Measurements from ENCODE around the gene SLC22A13.

SLC22A13 gene, protein sequence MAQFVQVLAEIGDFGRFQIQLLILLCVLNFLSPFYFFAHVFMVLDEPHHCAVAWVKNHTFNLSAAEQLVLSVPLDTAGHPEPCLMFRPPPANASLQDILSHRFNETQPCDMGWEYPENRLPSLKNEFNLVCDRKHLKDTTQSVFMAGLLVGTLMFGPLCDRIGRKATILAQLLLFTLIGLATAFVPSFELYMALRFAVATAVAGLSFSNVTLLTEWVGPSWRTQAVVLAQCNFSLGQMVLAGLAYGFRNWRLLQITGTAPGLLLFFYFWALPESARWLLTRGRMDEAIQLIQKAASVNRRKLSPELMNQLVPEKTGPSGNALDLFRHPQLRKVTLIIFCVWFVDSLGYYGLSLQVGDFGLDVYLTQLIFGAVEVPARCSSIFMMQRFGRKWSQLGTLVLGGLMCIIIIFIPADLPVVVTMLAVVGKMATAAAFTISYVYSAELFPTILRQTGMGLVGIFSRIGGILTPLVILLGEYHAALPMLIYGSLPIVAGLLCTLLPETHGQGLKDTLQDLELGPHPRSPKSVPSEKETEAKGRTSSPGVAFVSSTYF

DNA sequence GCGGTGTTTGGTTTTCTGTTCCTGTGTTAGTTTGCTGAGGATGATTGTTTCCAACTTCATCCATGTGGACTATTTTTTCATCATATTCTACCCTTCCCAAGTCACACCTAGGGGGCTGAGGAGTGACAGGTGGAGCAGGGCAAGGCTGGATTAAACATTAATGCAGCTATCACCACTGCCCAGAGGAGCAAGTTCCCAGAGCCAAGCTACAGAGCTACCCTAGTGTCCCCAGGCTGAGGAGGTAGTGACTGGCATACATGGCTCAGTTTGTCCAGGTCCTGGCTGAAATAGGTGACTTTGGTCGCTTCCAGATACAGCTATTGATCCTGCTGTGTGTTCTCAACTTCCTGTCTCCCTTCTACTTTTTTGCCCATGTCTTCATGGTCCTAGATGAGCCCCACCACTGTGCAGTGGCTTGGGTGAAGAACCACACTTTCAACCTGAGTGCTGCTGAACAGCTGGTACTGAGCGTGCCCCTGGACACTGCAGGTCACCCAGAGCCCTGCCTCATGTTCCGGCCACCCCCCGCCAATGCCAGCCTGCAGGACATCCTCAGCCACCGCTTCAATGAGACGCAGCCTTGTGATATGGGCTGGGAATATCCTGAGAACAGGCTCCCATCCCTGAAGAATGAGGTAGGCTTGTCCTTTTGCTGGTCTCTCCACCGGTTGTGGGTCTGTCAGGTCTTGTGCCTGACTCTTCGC is at the start of gene SLC22A13:
Gene SLC22A13 (plus strand): TSS at position 209 of the 704 bp plus-strand sequence. CDS start 49 bp downstream, at position 258.
- Histone ChIP-seq H3K36me3 (ENCODE audit: insufficient read depth, low read depth, low read length) (no peaks in the 10 kb centered on the region), H3K27ac (ENCODE audit: low read length) (no peak within 1 kb of the TSS), H3K9ac (ENCODE audit: low read depth, low read length) (no peak within 1 kb of the TSS), H3K9me3 (ENCODE audit: insufficient read depth, low read depth, low read length) (no peaks in the 10 kb centered on the region), H3K4me3 (ENCODE audit: low read length) (no peak within 1 kb of the TSS), H3K27me3 (ENCODE audit: insufficient read depth, low read length) (no peaks in the 10 kb centered on the region), H3K4me1 (ENCODE audit: insufficient read depth, low read length) (peaks cover 15% of the 10 kb centered on the region)

DNA sequence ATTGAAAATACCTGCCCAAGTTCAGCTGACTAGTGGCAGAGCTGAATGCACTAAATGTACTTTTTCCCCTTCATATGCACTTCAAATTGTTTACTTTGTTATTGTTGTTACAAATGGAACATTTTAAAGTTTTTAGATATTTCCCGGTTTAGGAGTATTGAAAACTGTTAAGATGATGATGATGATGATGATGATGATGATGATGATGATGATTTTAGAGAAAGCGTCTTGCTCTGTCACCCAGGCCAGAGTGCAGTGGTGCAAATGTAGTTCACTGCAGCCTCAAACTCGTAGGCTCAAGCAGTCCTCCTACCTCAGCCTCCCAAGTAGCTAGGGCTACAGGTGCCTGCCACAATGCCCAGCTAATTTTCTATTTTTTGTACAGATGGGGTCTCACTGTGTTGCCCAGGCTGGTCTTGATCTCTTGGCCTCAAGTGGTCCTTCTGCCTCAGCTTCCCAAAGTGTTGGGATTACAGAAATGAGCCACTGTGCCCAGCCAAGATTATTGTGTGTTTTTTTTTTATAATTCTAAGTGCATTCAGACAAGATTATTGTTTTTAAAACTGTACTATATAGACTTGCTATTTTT is 45.9 kb upstream of the SLC22A13 start:
- no peak overlapping the region for H3K9ac ChIP-seq (ENCODE audit: low read depth, low read length)
- no peak overlapping the region for H3K27ac ChIP-seq (ENCODE audit: low read length)
- H3K4me1 ChIP-seq (ENCODE audit: insufficient read depth, low read length) = no peaks in the 10 kb centered on the region
- no peaks in the 10 kb centered on the region for H3K9me3 ChIP-seq (ENCODE audit: insufficient read depth, low read depth, low read length)
- H3K27me3 ChIP-seq (ENCODE audit: insufficient read depth, low read length) = no peaks in the 10 kb centered on the region
- no peak overlapping the region for H3K4me3 ChIP-seq (ENCODE audit: low read length)
- peaks cover 43% of the 10 kb centered on the region for H3K36me3 ChIP-seq (ENCODE audit: insufficient read depth, low read depth, low read length)

DNA sequence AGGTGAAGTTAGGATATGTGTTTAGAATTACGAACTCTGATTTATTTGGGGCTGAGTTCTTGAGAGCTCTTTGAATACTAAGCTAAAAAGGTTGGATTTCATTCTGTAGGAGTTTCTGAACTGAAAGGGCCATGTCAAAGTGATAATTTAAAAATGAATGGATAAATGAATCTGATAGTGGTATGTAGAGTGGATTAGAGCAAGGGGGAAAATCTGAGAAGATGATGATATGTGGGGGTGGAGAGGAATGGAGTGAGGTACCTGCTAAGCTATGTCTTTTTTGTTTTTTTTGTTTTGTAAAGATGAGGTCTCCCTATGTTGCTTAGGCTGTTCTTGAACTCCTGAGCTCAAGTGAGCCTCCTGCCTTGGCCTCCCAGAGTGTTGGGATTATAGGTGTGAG is 44.6 kb upstream of the SLC22A13 start:
- Histone ChIP-seq H3K9ac (ENCODE audit: low read depth, low read length) (no peak overlapping the region), H3K36me3 (ENCODE audit: insufficient read depth, low read depth, low read length) (peaks cover 53% of the 10 kb centered on the region), H3K27me3 (ENCODE audit: insufficient read depth, low read length) (no peaks in the 10 kb centered on the region), H3K9me3 (ENCODE audit: insufficient read depth, low read depth, low read length) (no peaks in the 10 kb centered on the region), H3K4me1 (ENCODE audit: insufficient read depth, low read length) (no peaks in the 10 kb centered on the region), H3K27ac (ENCODE audit: low read length) (no peak overlapping the region), H3K4me3 (ENCODE audit: low read length) (no peak overlapping the region)

DNA sequence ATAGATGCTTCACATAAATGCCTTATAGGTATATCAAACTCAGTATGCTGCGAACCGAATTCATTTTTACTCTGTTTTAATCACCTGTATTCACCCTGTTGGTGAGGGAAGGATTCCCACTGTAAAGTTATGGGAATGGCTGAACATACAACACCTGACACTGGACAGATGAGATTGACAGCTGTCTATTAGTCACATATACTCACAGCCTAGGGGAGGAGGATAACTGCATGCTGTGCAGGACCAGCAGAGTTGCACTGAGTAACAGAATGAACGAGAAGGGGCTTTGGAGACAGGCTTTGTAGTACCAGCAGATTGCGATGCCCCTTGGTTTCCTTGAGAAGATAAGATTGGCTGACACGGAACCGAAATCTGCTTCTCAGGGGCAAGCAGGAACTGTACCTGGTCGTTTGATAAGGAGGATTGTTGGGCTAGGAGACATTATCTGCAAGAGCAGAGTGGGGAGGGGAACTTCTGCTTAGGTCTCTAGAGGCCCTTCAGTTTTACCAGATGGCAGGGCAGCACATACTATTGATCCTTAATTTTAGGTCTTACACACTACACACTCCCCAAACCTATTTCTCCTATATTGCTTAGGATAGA is 43.5 kb upstream of the SLC22A13 start:
- Histone ChIP-seq H3K9ac (ENCODE audit: low read depth, low read length) (no peak overlapping the region), H3K36me3 (ENCODE audit: insufficient read depth, low read depth, low read length) (peaks cover 51% of the 10 kb centered on the region)

DNA sequence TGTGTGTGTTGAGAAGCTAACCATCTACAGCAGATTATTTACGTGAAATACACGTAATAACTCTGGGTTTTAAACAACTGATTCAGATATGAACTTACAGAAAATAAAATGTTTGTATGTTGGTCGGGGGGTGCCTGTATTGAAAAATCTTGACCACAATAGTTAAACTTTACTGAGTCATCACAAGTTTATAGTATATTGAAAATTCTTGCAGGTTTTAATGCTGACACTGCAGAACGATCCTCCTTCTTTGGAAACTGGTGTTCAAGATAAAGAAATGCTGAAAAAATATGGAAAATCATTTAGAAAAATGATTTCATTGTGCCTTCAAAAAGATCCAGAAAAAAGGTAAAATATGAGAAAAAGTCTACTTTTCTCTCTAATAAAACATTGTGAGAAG is 41.3 kb upstream of the SLC22A13 start:
- H3K9ac ChIP-seq (ENCODE audit: low read depth, low read length) = no peak overlapping the region
- H3K4me1 ChIP-seq (ENCODE audit: insufficient read depth, low read length) = no peaks in the 10 kb centered on the region
- peaks cover 55% of the 10 kb centered on the region for H3K36me3 ChIP-seq (ENCODE audit: insufficient read depth, low read depth, low read length)
- H3K27ac ChIP-seq (ENCODE audit: low read length) = no peak overlapping the region
- no peak overlapping the region for H3K4me3 ChIP-seq (ENCODE audit: low read length)
- no peaks in the 10 kb centered on the region for H3K9me3 ChIP-seq (ENCODE audit: insufficient read depth, low read depth, low read length)
- H3K27me3 ChIP-seq (ENCODE audit: insufficient read depth, low read length) = no peaks in the 10 kb centered on the region

More for the DNA sequence above, 43.5 kb upstream of the SLC22A13 start:
- H3K9me3 ChIP-seq (ENCODE audit: insufficient read depth, low read depth, low read length) = no peaks in the 10 kb centered on the region
- no peak overlapping the region for H3K27ac ChIP-seq (ENCODE audit: low read length)
- no peaks in the 10 kb centered on the region for H3K27me3 ChIP-seq (ENCODE audit: insufficient read depth, low read length)
- no peaks in the 10 kb centered on the region for H3K4me1 ChIP-seq (ENCODE audit: insufficient read depth, low read length)
- H3K4me3 ChIP-seq (ENCODE audit: low read length) = no peak overlapping the region

DNA sequence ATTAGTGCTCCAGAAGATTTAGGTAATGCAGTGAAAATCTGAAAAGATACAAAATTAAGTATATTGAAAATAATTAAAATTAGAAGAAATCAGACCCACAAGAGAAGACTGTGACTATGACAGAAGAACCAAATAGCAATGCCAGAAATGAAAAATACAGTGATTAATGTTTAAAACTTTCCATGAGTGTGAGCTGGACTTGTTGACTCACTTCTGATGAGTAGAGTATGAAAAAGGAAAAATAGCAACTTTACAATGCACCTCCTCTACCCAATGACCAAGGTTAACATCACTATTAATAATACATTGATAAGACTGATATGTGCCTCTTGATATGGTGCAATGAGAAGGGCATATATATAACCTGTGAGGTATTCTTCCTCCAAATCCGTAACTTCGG is 39.3 kb upstream of the SLC22A13 start:
- Histone ChIP-seq H3K9ac (ENCODE audit: low read depth, low read length) (no peak overlapping the region), H3K27me3 (ENCODE audit: insufficient read depth, low read length) (no peaks in the 10 kb centered on the region), H3K36me3 (ENCODE audit: insufficient read depth, low read depth, low read length) (peaks cover 69% of the 10 kb centered on the region), H3K4me1 (ENCODE audit: insufficient read depth, low read length) (no peaks in the 10 kb centered on the region), H3K27ac (ENCODE audit: low read length) (no peak overlapping the region), H3K4me3 (ENCODE audit: low read length) (no peak overlapping the region), H3K9me3 (ENCODE audit: insufficient read depth, low read depth, low read length) (no peaks in the 10 kb centered on the region)

DNA sequence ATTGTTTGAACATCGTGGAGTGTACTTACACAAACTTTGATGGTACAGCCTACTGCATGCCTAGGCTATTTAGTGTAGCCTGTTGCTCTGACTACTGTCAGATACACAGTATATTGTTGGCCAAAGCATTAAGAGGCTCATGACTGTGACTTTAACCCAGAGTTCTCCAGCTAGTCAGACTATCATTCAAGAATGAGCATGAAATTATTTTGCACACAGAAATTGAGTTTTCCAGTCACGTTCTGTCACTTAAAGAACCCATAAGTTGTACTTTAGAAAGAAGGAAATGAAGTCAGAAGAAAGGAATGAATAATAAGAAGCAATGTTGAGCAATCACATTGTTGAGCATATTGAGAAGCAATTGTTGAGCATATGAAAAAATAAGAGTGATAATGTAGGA is 37.6 kb upstream of the SLC22A13 start:
- Histone ChIP-seq H3K27me3 (ENCODE audit: insufficient read depth, low read length) (no peaks in the 10 kb centered on the region), H3K36me3 (ENCODE audit: insufficient read depth, low read depth, low read length) (peaks cover 64% of the 10 kb centered on the region), H3K4me1 (ENCODE audit: insufficient read depth, low read length) (no peaks in the 10 kb centered on the region), H3K9ac (ENCODE audit: low read depth, low read length) (no peak overlapping the region), H3K27ac (ENCODE audit: low read length) (no peak overlapping the region), H3K9me3 (ENCODE audit: insufficient read depth, low read depth, low read length) (no peaks in the 10 kb centered on the region), H3K4me3 (ENCODE audit: low read length) (no peak overlapping the region)

DNA sequence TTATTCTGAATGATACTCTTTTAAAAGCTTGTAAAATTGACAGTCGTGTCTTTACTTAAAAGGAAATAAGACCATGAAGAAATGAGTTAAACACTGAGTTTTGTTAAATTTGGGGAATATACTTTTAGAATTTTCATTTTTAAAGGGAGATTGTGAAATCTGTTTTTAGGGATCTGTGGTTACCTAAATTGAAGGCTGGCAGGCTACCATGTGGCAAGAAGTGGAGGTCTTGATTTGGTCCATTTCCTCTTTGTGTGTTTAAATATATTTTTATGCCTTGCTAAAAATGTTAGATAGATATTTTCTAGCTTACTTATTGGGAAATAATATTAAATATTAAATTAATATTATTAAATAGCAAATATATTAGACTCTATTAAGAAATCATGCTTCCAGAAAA is 36.6 kb upstream of the SLC22A13 start:
- no peak overlapping the region for H3K4me3 ChIP-seq (ENCODE audit: low read length)
- no peak overlapping the region for H3K9ac ChIP-seq (ENCODE audit: low read depth, low read length)
- H3K27me3 ChIP-seq (ENCODE audit: insufficient read depth, low read length) = no peaks in the 10 kb centered on the region
- H3K27ac ChIP-seq (ENCODE audit: low read length) = no peak overlapping the region
- H3K4me1 ChIP-seq (ENCODE audit: insufficient read depth, low read length) = no peaks in the 10 kb centered on the region
- peaks cover 63% of the 10 kb centered on the region for H3K36me3 ChIP-seq (ENCODE audit: insufficient read depth, low read depth, low read length)
- no peaks in the 10 kb centered on the region for H3K9me3 ChIP-seq (ENCODE audit: insufficient read depth, low read depth, low read length)

DNA sequence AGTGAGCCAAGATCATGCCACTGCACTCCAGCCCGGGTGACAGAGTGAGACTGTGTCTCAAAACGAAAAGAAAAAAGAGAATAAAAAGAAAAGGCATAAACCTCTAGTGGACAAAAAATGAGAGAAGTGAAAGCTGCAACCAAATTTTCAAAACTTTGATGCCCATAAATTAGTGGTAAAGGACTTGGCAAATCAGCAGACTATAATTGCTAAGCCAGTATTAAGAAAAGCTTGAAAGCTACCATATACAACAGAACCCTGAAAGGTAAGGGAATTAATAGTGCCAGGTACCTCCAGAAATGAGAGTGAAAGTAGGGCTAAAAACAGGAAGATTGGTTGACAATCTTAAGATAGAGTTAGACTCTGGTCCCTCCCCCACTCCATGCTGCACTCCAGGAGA is 32.9 kb upstream of the SLC22A13 start:
- no peaks in the 10 kb centered on the region for H3K9me3 ChIP-seq (ENCODE audit: insufficient read depth, low read depth, low read length)
- no peak overlapping the region for H3K9ac ChIP-seq (ENCODE audit: low read depth, low read length)
- no peak overlapping the region for H3K27ac ChIP-seq (ENCODE audit: low read length)
- no peaks in the 10 kb centered on the region for H3K4me1 ChIP-seq (ENCODE audit: insufficient read depth, low read length)
- no peak overlapping the region for H3K4me3 ChIP-seq (ENCODE audit: low read length)
- H3K36me3 ChIP-seq (ENCODE audit: insufficient read depth, low read depth, low read length) = peaks cover 53% of the 10 kb centered on the region
- H3K27me3 ChIP-seq (ENCODE audit: insufficient read depth, low read length) = no peaks in the 10 kb centered on the region

DNA sequence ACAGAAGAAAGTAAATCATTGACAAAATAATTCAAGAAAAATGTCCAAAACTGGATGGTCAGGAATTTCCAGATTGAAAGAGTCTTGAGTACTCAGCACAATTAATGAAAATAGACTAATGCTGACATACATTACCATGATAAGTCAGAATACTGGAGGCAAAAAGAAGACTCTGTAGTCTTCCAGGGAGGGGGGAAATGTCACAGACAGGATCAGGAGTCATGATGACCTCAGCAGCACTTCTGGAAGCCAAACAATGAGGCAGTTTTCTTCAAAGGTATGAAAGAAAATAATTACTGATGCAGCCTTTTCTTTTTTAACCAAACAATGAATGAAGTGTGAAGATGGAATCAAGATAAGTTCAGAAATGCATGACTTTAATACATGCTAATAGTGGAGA is 30.1 kb upstream of the SLC22A13 start:
- H3K9me3 ChIP-seq (ENCODE audit: insufficient read depth, low read depth, low read length) = no peaks in the 10 kb centered on the region
- peaks cover 60% of the 10 kb centered on the region for H3K36me3 ChIP-seq (ENCODE audit: insufficient read depth, low read depth, low read length)
- H3K4me1 ChIP-seq (ENCODE audit: insufficient read depth, low read length) = no peaks in the 10 kb centered on the region
- H3K27me3 ChIP-seq (ENCODE audit: insufficient read depth, low read length) = no peaks in the 10 kb centered on the region
- H3K4me3 ChIP-seq (ENCODE audit: low read length) = no peak overlapping the region
- no peak overlapping the region for H3K27ac ChIP-seq (ENCODE audit: low read length)
- H3K9ac ChIP-seq (ENCODE audit: low read depth, low read length) = no peak overlapping the region

DNA sequence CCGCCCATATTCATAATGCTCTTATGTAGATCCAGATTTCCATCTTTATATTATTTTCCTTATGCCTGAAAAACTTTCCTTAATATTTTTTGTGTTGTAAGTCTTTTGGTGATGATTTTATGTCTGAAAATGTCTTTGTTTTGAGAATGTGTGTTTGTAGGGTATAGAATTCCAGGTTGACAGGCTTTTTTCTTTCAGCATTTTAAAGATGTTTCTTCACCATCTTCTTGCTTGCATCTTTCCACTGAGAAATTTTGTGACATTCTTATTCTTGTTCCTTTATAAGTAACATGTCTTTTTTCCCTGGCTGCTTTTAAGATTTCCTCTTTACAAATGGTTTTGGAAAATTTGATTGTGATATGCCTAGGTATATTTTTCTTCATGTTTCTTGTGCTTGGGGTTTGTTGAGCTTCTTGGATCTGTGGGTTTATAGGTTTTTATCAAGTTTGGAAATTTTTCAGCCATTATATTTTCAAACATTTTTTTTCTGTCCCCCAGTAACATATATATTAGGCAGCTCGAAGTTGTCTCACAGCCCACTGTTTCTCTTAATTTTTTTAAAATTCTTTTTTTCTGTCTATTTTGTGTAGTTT is 27.1 kb upstream of the SLC22A13 start:
- Histone ChIP-seq H3K4me1 (ENCODE audit: insufficient read depth, low read length) (no peaks in the 10 kb centered on the region), H3K9ac (ENCODE audit: low read depth, low read length) (no peak overlapping the region), H3K27me3 (ENCODE audit: insufficient read depth, low read length) (no peaks in the 10 kb centered on the region), H3K9me3 (ENCODE audit: insufficient read depth, low read depth, low read length) (no peaks in the 10 kb centered on the region), H3K36me3 (ENCODE audit: insufficient read depth, low read depth, low read length) (peaks cover 53% of the 10 kb centered on the region), H3K27ac (ENCODE audit: low read length) (no peak overlapping the region), H3K4me3 (ENCODE audit: low read length) (no peak overlapping the region)
